ENCODE measurements around the gene NANOS2. TPM values are rescaled to one million over a fixed set of nuclear protein-coding genes. Genes with fewer than 3 reads are reported as not detected.

The NANOS2 gene
- not detected for total RNA-seq (ENCODE audit: insufficient read depth, low replicate concordance)

- no peak for DNase-seq (ENCODE audit: low spot score)
These were observed at the start of gene NANOS2 for GRCh38 chr19:45913874-45914830. NANOS2 (minus strand) TSS chr19:45914778; CDS start chr19:45914693, 85 bp downstream.

GRCh38 chr19:45962021-45962420 is 47.4 kb upstream of the NANOS2 start:
- no peak for DNase-seq (ENCODE audit: low spot score)

GRCh38 chr19:45960595-45961235 is 46.1 kb upstream of the NANOS2 start:
- no peak for DNase-seq (ENCODE audit: low spot score)

- DNase-seq (ENCODE audit: low spot score) = no peak
These were observed 45.0 kb upstream of the NANOS2 start for GRCh38 chr19:45959517-45960025.

GRCh38 chr19:45958769-45959516 is 44.4 kb upstream of the NANOS2 start:
- DNase-seq (ENCODE audit: low spot score) = no peak

GRCh38 chr19:45958320-45958719 is 43.7 kb upstream of the NANOS2 start:
- DNase-seq (ENCODE audit: low spot score) = no peak

- DNase-seq (ENCODE audit: low spot score) = peak; percentile 52
These were observed 41.5 kb upstream of the NANOS2 start for GRCh38 chr19:45955905-45956608.

GRCh38 chr19:45954156-45954555 is 39.6 kb upstream of the NANOS2 start:
- DNase-seq (ENCODE audit: low spot score) = no peak

- no peak for DNase-seq (ENCODE audit: low spot score)
These were observed 39.1 kb upstream of the NANOS2 start for GRCh38 chr19:45953676-45954075.

- peak; percentile 50 for DNase-seq (ENCODE audit: low spot score)
These were observed 38.3 kb upstream of the NANOS2 start for GRCh38 chr19:45952686-45953505.

GRCh38 chr19:45952341-45952685 is 37.7 kb upstream of the NANOS2 start:
- DNase-seq (ENCODE audit: low spot score) = no peak

GRCh38 chr19:45947926-45948325 is 33.3 kb upstream of the NANOS2 start:
- DNase-seq (ENCODE audit: low spot score) = no peak

GRCh38 chr19:45940515-45940805 is 25.9 kb upstream of the NANOS2 start:
- no peak for DNase-seq (ENCODE audit: low spot score)

- no peak for DNase-seq (ENCODE audit: low spot score)
These were observed 25.4 kb upstream of the NANOS2 start for GRCh38 chr19:45939792-45940514.

GRCh38 chr19:45938733-45939319 is 24.2 kb upstream of the NANOS2 start:
- DNase-seq (ENCODE audit: low spot score) = no peak

GRCh38 chr19:45935267-45935666 is 20.7 kb upstream of the NANOS2 start:
- no peak for DNase-seq (ENCODE audit: low spot score)

GRCh38 chr19:45934551-45935230 is 20.1 kb upstream of the NANOS2 start:
- DNase-seq (ENCODE audit: low spot score) = no peak

GRCh38 chr19:45933759-45934158 is 19.2 kb upstream of the NANOS2 start:
- no peak for DNase-seq (ENCODE audit: low spot score)

GRCh38 chr19:45931055-45931454 is 16.5 kb upstream of the NANOS2 start:
- no peak for DNase-seq (ENCODE audit: low spot score)
